Measurements from ENCODE around the gene TRIM71.

DNA sequence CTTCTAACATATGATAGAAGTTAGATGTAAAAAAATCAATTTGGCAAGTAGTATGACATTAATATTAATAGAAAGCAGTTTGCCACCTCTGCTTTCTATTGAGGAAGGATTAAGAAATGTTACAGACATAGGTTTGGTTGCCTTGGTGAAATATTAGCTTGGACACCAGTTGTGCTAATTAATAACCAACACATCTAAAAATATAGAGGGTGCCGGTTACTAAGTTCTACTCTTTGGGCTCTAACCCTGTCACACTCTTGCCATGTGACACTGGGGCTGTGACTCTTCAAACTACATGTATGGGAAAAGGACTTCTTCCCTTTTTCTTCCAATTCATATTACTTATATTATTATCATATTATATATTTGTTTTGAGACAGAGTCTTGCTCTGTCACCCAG, 64.4 kb downstream of the TRIM71 start:
- TF ChIP-seq, protein P1, sequence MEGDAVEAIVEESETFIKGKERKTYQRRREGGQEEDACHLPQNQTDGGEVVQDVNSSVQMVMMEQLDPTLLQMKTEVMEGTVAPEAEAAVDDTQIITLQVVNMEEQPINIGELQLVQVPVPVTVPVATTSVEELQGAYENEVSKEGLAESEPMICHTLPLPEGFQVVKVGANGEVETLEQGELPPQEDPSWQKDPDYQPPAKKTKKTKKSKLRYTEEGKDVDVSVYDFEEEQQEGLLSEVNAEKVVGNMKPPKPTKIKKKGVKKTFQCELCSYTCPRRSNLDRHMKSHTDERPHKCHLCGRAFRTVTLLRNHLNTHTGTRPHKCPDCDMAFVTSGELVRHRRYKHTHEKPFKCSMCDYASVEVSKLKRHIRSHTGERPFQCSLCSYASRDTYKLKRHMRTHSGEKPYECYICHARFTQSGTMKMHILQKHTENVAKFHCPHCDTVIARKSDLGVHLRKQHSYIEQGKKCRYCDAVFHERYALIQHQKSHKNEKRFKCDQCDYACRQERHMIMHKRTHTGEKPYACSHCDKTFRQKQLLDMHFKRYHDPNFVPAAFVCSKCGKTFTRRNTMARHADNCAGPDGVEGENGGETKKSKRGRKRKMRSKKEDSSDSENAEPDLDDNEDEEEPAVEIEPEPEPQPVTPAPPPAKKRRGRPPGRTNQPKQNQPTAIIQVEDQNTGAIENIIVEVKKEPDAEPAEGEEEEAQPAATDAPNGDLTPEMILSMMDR (IDR thresholded peaks at IDR 0.05): no peak
- TF ChIP-seq EZH2 (IDR thresholded peaks at IDR 0.05): no peak
